Panc1 (cell line): ENCODE data around the gene SUPT5H.

Source experiments
- POLR2AphosphoS5 ChIP-seq: IDR thresholded peaks from 2 replicates; pipeline ENCODE4 v1.6.1; 2012; ENCODE audit warnings: mild to moderate bottlenecking, low read depth, low read length, moderate library complexity
- SIN3A ChIP-seq: IDR thresholded peaks from 2 replicates; pipeline ENCODE4 v1.6.1; 2012; ENCODE audit warnings: low read depth, mild to moderate bottlenecking, low read length, moderate library complexity, borderline replicate concordance; ENCODE audit not compliant: insufficient read depth
- TCF7L2 ChIP-seq: IDR thresholded peaks from 2 replicates; pipeline ENCODE4 v1.6.1; 2011; ENCODE audit warnings: mild to moderate bottlenecking, low read depth, low read length, inconsistent platforms
- TF ChIP-seq, protein P1 (sequence below): fragments of 450-650 bp; IDR thresholded peaks from 2 replicates; pipeline ENCODE4 v1.5.1; 2017; ENCODE audit warnings: mild to moderate bottlenecking
- TF ChIP-seq, protein P2 (sequence below), 2 experiments: IDR thresholded peaks; 2 replicates each; pipeline ENCODE4 v1.6.1; 2011 to 2012; ENCODE audit warnings: low read depth in 2 of 2, control low read depth in 1 of 2, low read length in 1 of 2, mild to moderate bottlenecking in 1 of 2, moderate library complexity in 1 of 2; ENCODE audit not compliant: insufficient read depth in 1 of 2

DNA sequence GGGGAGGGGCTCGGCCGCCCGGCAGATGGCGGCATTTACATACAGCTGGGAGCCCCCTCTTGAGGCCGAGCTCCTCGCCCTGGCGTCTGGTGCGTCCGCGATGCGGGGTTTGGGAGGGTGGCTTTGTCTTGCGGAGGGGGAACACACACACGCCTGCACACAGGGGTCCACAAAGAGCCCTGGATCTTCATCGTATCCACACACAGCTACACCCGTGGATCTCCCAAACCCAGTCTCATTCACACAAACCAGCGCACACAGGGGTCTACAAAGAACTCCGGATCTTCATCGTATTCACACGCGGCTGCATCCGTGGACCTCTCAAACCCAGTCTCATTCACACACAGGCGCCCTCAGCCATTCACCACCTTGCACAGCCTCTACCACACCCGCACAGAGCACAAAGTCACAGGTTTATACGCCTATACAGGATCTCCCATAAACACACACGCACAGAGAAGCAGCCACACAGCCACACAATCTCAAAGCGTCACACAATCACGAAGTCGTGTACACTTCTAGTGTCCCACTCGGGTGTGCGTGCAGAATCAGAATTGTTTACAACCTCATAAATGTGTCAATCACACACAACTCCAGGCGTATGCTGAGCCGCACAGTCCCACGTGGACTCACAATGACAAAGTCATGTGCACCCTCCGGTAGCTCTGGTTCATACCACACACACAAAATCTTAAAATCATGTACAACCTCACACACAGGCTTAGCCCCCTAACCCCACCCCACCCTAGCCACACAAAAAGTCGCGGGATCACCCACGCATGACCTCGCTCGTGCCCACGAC, 52.8 kb downstream of the SUPT5H start:
- TF ChIP-seq, protein P1, sequence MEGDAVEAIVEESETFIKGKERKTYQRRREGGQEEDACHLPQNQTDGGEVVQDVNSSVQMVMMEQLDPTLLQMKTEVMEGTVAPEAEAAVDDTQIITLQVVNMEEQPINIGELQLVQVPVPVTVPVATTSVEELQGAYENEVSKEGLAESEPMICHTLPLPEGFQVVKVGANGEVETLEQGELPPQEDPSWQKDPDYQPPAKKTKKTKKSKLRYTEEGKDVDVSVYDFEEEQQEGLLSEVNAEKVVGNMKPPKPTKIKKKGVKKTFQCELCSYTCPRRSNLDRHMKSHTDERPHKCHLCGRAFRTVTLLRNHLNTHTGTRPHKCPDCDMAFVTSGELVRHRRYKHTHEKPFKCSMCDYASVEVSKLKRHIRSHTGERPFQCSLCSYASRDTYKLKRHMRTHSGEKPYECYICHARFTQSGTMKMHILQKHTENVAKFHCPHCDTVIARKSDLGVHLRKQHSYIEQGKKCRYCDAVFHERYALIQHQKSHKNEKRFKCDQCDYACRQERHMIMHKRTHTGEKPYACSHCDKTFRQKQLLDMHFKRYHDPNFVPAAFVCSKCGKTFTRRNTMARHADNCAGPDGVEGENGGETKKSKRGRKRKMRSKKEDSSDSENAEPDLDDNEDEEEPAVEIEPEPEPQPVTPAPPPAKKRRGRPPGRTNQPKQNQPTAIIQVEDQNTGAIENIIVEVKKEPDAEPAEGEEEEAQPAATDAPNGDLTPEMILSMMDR = no peak
- TF ChIP-seq, protein P2, sequence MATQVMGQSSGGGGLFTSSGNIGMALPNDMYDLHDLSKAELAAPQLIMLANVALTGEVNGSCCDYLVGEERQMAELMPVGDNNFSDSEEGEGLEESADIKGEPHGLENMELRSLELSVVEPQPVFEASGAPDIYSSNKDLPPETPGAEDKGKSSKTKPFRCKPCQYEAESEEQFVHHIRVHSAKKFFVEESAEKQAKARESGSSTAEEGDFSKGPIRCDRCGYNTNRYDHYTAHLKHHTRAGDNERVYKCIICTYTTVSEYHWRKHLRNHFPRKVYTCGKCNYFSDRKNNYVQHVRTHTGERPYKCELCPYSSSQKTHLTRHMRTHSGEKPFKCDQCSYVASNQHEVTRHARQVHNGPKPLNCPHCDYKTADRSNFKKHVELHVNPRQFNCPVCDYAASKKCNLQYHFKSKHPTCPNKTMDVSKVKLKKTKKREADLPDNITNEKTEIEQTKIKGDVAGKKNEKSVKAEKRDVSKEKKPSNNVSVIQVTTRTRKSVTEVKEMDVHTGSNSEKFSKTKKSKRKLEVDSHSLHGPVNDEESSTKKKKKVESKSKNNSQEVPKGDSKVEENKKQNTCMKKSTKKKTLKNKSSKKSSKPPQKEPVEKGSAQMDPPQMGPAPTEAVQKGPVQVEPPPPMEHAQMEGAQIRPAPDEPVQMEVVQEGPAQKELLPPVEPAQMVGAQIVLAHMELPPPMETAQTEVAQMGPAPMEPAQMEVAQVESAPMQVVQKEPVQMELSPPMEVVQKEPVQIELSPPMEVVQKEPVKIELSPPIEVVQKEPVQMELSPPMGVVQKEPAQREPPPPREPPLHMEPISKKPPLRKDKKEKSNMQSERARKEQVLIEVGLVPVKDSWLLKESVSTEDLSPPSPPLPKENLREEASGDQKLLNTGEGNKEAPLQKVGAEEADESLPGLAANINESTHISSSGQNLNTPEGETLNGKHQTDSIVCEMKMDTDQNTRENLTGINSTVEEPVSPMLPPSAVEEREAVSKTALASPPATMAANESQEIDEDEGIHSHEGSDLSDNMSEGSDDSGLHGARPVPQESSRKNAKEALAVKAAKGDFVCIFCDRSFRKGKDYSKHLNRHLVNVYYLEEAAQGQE (IDR thresholded peaks at IDR 0.05; ENCODE audit: insufficient read depth in 1 of 2, low read depth in 2 of 2, low read length in 1 of 2) = no peak
- no peak for TF ChIP-seq POLR2AphosphoS5
- no peak for TF ChIP-seq SIN3A
- no peak for TF ChIP-seq TCF7L2
